Mesenchymal stem cell (in vitro differentiated cells and primary cell): ENCODE results near the gene PLA2G4B.

ENCODE experiments used
- DNase-seq: peaks from one replicate; pipeline ENCODE4 v3.0.0-alpha.2; 2013
- H2AFZ ChIP-seq: one replicate; pipeline ENCODE4 v1.6.1; 2013; ENCODE audit warnings: low read depth, mild to moderate bottlenecking, control low read depth, inconsistent platforms, low read length, moderate library complexity
- H2AK5ac ChIP-seq: 2 replicates; pipeline ENCODE4 v1.6.1; 2013; ENCODE audit warnings: low read length, moderate library complexity, mild to moderate bottlenecking, inconsistent platforms; ENCODE audit not compliant: severe bottlenecking
- H2BK120ac ChIP-seq: one replicate; pipeline ENCODE4 v1.6.1; 2013; ENCODE audit warnings: low read depth, mild to moderate bottlenecking, inconsistent platforms, low read length, moderate library complexity
- H2BK12ac ChIP-seq, 2 experiments: one replicate each; pipeline ENCODE4 v1.6.1; 2013; ENCODE audit warnings: inconsistent platforms in 2 of 2, low read length in 2 of 2, mild to moderate bottlenecking in 2 of 2, moderate library complexity in 2 of 2, control low read depth in 1 of 2
- H2BK15ac ChIP-seq: one replicate; pipeline ENCODE4 v1.6.1; 2013; ENCODE audit warnings: mild to moderate bottlenecking, low read depth, inconsistent platforms; ENCODE audit not compliant: poor library complexity, severe bottlenecking
- H2BK5ac ChIP-seq: 2 replicates; pipeline ENCODE4 v1.6.1; 2013; ENCODE audit warnings: low read depth, mild to moderate bottlenecking, low read length, control low read depth, inconsistent platforms; ENCODE audit not compliant: poor library complexity, severe bottlenecking
- H3K14ac ChIP-seq, 2 experiments: one replicate each; pipeline ENCODE4 v1.6.1; 2013; ENCODE audit warnings: inconsistent platforms in 2 of 2, low read length in 2 of 2, control low read depth in 1 of 2, mild to moderate bottlenecking in 1 of 2, moderate library complexity in 1 of 2
- H3K18ac ChIP-seq, 2 experiments: one replicate each; pipeline ENCODE4 v1.6.1; 2013; ENCODE audit warnings: inconsistent platforms in 2 of 2, low read length in 2 of 2, control low read depth in 1 of 2, low read depth in 1 of 2, mild to moderate bottlenecking in 1 of 2
- H3K23ac ChIP-seq, 2 experiments: one replicate each; pipeline ENCODE4 v1.6.1; 2013; ENCODE audit warnings: inconsistent platforms in 2 of 2, low read length in 2 of 2, mild to moderate bottlenecking in 2 of 2, moderate library complexity in 2 of 2, control low read depth in 1 of 2
- H3K27ac ChIP-seq: 2 replicates; pipeline ENCODE4 v1.5.1; 2013; ENCODE audit warnings: mild to moderate bottlenecking, moderate library complexity, low read length, control low read depth, inconsistent platforms; ENCODE audit not compliant: poor library complexity, severe bottlenecking
- H3K27me3 ChIP-seq, 2 experiments: 2 replicates each; pipeline versions ENCODE4 v1.6.1 to v1.7.0; 2013; ENCODE audit warnings: low read length in 2 of 2, mild to moderate bottlenecking in 2 of 2, moderate library complexity in 2 of 2, control low read depth in 1 of 2, inconsistent platforms in 1 of 2; ENCODE audit not compliant: control insufficient read depth in 1 of 2, insufficient read depth in 1 of 2
- H3K36me3 ChIP-seq, 2 experiments: 2 replicates each; pipeline versions ENCODE4 v1.6.1 to v1.7.0; 2013; ENCODE audit warnings: low read length in 2 of 2, control low read depth in 1 of 2, inconsistent platforms in 1 of 2, low read depth in 1 of 2, mild to moderate bottlenecking in 1 of 2; ENCODE audit not compliant: insufficient read depth in 2 of 2, control insufficient read depth in 1 of 2
- H3K4ac ChIP-seq, 2 experiments: one replicate each; pipeline ENCODE4 v1.6.1; 2013; ENCODE audit warnings: inconsistent platforms in 2 of 2, low read length in 2 of 2, mild to moderate bottlenecking in 2 of 2, moderate library complexity in 2 of 2, control low read depth in 1 of 2, low read depth in 1 of 2
- H3K4me1 ChIP-seq: 2 replicates; pipeline ENCODE4 v1.6.1; 2013; ENCODE audit warnings: low read depth, low read length, control low read depth; ENCODE audit not compliant: control insufficient read depth, insufficient read depth
- H3K4me2 ChIP-seq: 2 replicates; pipeline ENCODE4 v1.6.1; 2013; ENCODE audit warnings: low read length, mild to moderate bottlenecking, inconsistent platforms; ENCODE audit not compliant: poor library complexity, severe bottlenecking
- H3K4me3 ChIP-seq, 2 experiments: 2 replicates each; pipeline versions ENCODE4 v1.5.1 to v1.7.0; 2013; ENCODE audit warnings: low read length in 2 of 2, mild to moderate bottlenecking in 2 of 2, control low read depth in 1 of 2, low read depth in 1 of 2; ENCODE audit not compliant: insufficient read depth in 1 of 2
- H3K79me1 ChIP-seq: replicated peaks from 2 replicates; pipeline ENCODE4 v1.6.1; 2013; ENCODE audit warnings: mild to moderate bottlenecking, control low read depth, low read length, inconsistent platforms; ENCODE audit not compliant: poor library complexity, severe bottlenecking
- H3K9ac ChIP-seq: 2 replicates; pipeline ENCODE4 v1.7.0; 2013; ENCODE audit warnings: mild to moderate bottlenecking, low read length, moderate library complexity
- H3K9me3 ChIP-seq: 2 replicates; pipeline ENCODE4 v1.7.0; 2013; ENCODE audit warnings: mild to moderate bottlenecking, low read length; ENCODE audit not compliant: control insufficient read depth
- H4K8ac ChIP-seq: one replicate; pipeline ENCODE4 v1.6.1; 2013; ENCODE audit warnings: inconsistent platforms, mild to moderate bottlenecking, low read length, moderate library complexity
- H4K91ac ChIP-seq: one replicate; pipeline ENCODE4 v1.6.1; 2013; ENCODE audit warnings: mild to moderate bottlenecking, low read length, inconsistent platforms
- WGBS: methylation state at CpG from one replicate; pipeline ENCODE4 v1.1.7; 2013; ENCODE audit warnings: mixed read lengths; 5-methylcytosine and 5-hydroxymethylcytosine counted together

PLA2G4B gene

GRCh38 chr15:41876007-41876406 is 37.4 kb downstream of the PLA2G4B start:
- H3K79me1 ChIP-seq: no peaks in the 10 kb centered on the region
- H2BK5ac ChIP-seq: no peak overlapping the region
- no peak overlapping the region for H2AK5ac ChIP-seq
- peaks cover 15% of the 10 kb centered on the region for H3K4me1 ChIP-seq
- no peak overlapping the region for H3K14ac ChIP-seq
- DNase-seq: no peak
- H3K9me3 ChIP-seq: no peaks in the 10 kb centered on the region
- no peak overlapping the region for H3K27ac ChIP-seq
- H3K36me3 ChIP-seq: peaks cover 0 to 76% of the 10 kb centered on the region in 2 experiments
- WGBS: 85% methylated on average over 13 of the region's 13 CpGs
- H2AFZ ChIP-seq: no peak overlapping the region
- H2BK120ac ChIP-seq: no peak overlapping the region
- no peak overlapping the region for H3K18ac ChIP-seq
- H4K91ac ChIP-seq: no peak overlapping the region
- H4K8ac ChIP-seq: no peak overlapping the region
- no peak overlapping the region for H2BK15ac ChIP-seq
- no peak overlapping the region for H2BK12ac ChIP-seq
- H3K4me3 ChIP-seq: no peak overlapping the region
- no peak overlapping the region for H3K4me2 ChIP-seq
- H3K23ac ChIP-seq: no peak overlapping the region
- H3K27me3 ChIP-seq: peaks cover 0 to 51% of the 10 kb centered on the region in 2 experiments
- no peak overlapping the region for H3K9ac ChIP-seq
- H3K4ac ChIP-seq: no peak overlapping the region

GRCh38 chr15:41876689-41877088 is 38.0 kb downstream of the PLA2G4B start:
- Histone ChIP-seq H3K27ac (no peak overlapping the region), H2BK5ac (no peak overlapping the region), H2BK120ac (no peak overlapping the region), H2BK12ac (no peak overlapping the region), H3K36me3 (peaks cover 0 to 76% of the 10 kb centered on the region in 2 experiments), H3K79me1 (no peaks in the 10 kb centered on the region), H4K8ac (no peak overlapping the region), H3K9ac (no peak overlapping the region), H2AFZ (no peak overlapping the region), H3K18ac (no peak overlapping the region), H2AK5ac (no peak overlapping the region), H3K27me3 (peaks cover 6 to 58% of the 10 kb centered on the region in 2 experiments), H4K91ac (no peak overlapping the region), H3K14ac (no peak overlapping the region), H3K23ac (no peak overlapping the region), H3K4me2 (no peak overlapping the region), H3K4me1 (peaks cover 10% of the 10 kb centered on the region), H2BK15ac (no peak overlapping the region), H3K4ac (no peak overlapping the region), H3K4me3 (no peak overlapping the region), H3K9me3 (no peaks in the 10 kb centered on the region)
- no peak for DNase-seq
- WGBS: 82% methylated on average over 12 of the region's 12 CpGs

- Histone ChIP-seq H3K4ac (no peak overlapping the region), H3K4me3 (no peak overlapping the region), H2BK120ac (no peak overlapping the region), H3K9me3 (no peaks in the 10 kb centered on the region), H3K14ac (no peak overlapping the region), H3K9ac (no peak overlapping the region), H2BK15ac (no peak overlapping the region), H2BK12ac (no peak overlapping the region), H2BK5ac (no peak overlapping the region), H3K27me3 (peaks cover 6 to 58% of the 10 kb centered on the region in 2 experiments), H3K27ac (no peak overlapping the region), H2AK5ac (no peak overlapping the region), H3K23ac (no peak overlapping the region), H3K36me3 (peaks cover 0 to 70% of the 10 kb centered on the region in 2 experiments), H4K8ac (no peak overlapping the region), H3K18ac (no peak overlapping the region), H3K4me2 (no peak overlapping the region), H3K79me1 (no peaks in the 10 kb centered on the region), H4K91ac (no peak overlapping the region), H3K4me1 (peaks cover 16% of the 10 kb centered on the region), H2AFZ (no peak overlapping the region)
- DNase-seq: no peak
- WGBS: 77% methylated on average over 13 of the region's 13 CpGs
These were observed 39.1 kb downstream of the PLA2G4B start for GRCh38 chr15:41877631-41878354.

GRCh38 chr15:41878355-41878699 is 39.7 kb downstream of the PLA2G4B start:
- no peak overlapping the region for H4K8ac ChIP-seq
- no peak overlapping the region for H2BK5ac ChIP-seq
- no peak overlapping the region for H3K4me2 ChIP-seq
- H2BK12ac ChIP-seq: no peak overlapping the region
- H3K23ac ChIP-seq: no peak overlapping the region
- H3K27ac ChIP-seq: no peak overlapping the region
- H3K9me3 ChIP-seq: no peaks in the 10 kb centered on the region
- no peak overlapping the region for H2BK15ac ChIP-seq
- no peak overlapping the region for H3K4ac ChIP-seq
- H3K27me3 ChIP-seq: peaks cover 6 to 58% of the 10 kb centered on the region in 2 experiments
- H2BK120ac ChIP-seq: no peak overlapping the region
- no peak overlapping the region for H3K18ac ChIP-seq
- WGBS: 94% methylated on average over 10 of the region's 10 CpGs
- peaks cover 0 to 75% of the 10 kb centered on the region in 2 experiments for H3K36me3 ChIP-seq
- H3K9ac ChIP-seq: no peak overlapping the region
- H3K4me1 ChIP-seq: peaks cover 22% of the 10 kb centered on the region
- no peaks in the 10 kb centered on the region for H3K79me1 ChIP-seq
- H2AK5ac ChIP-seq: no peak overlapping the region
- H3K4me3 ChIP-seq: no peak overlapping the region
- no peak overlapping the region for H2AFZ ChIP-seq
- H3K14ac ChIP-seq: no peak overlapping the region
- DNase-seq: no peak
- H4K91ac ChIP-seq: no peak overlapping the region
